M059J (cell line): ENCODE results near the gene MMP25. TPM values are rescaled to one million over a fixed set of nuclear protein-coding genes. Genes with fewer than 3 reads are reported as not detected.

Experiments
- DNase-seq: peaks from one replicate; pipeline ENCODE4 v3.0.0-alpha.2; 2012; ENCODE audit warnings: low read depth
- total RNA-seq: library from RNA; depleted of rRNA; stranded (reverse); fragments of >200 nt; shearing (Covaris generic); gene quantifications from 2 replicates; pipeline ENCODE4 v1.2.3, GENCODE V29; 2014; rRNA removed

MMP25 gene
- total RNA-seq, 1 experiment from 2014 or later = 0.02 TPM

- DNase-seq = no peak
These were observed 46.2 kb downstream of the MMP25 start for GRCh38 chr16:3092501-3092941.

GRCh38 chr16:3094289-3095027 is 48.1 kb downstream of the MMP25 start:
- DNase-seq = peak; percentile 45

GRCh38 chr16:3095869-3096268 is 49.5 kb downstream of the MMP25 start:
- DNase-seq = peak; percentile 20

GRCh38 chr16:3096362-3096761 is 50.0 kb downstream of the MMP25 start:
- no peak for DNase-seq

GRCh38 chr16:3097266-3097665 is 50.9 kb downstream of the MMP25 start:
- no peak for DNase-seq

GRCh38 chr16:3098459-3099394 is 52.4 kb downstream of the MMP25 start, which contains the start of gene ZSCAN10:
TSS of gene ZSCAN10 (minus strand) at chr16:3099294. CDS start at chr16:3092937, 6,357 bp downstream.
- DNase-seq = no peak

GRCh38 chr16:3099395-3099731 is 53.0 kb downstream of the MMP25 start:
- no peak for DNase-seq

- DNase-seq = peak; percentile 83
These were observed 53.6 kb downstream of the MMP25 start for GRCh38 chr16:3099732-3100499.

- DNase-seq = peak; percentile 36
These were observed 54.9 kb downstream of the MMP25 start for GRCh38 chr16:3101018-3101840.

- no peak for DNase-seq
These were observed 55.6 kb downstream of the MMP25 start for GRCh38 chr16:3101841-3102470.

GRCh38 chr16:3106205-3106928 is 60.0 kb downstream of the MMP25 start:
- DNase-seq = peak; percentile 85

Other genes starting within 250 kb of the MMP25 start
- gene PRSS41, start 248.1 kb upstream of the MMP25 start, total RNA-seq = not detected in 2 replicates
- not detected in 2 replicates for gene PRSS21, start 229.3 kb upstream of the MMP25 start, total RNA-seq
- 0.12 and 3.9 TPM in 2 replicates for gene ZG16B, start 216.3 kb upstream of the MMP25 start, total RNA-seq
- not detected in 2 replicates for gene PRSS22, start 188.4 kb upstream of the MMP25 start, total RNA-seq
- gene FLYWCH2, start 163.3 kb upstream of the MMP25 start, total RNA-seq = 97.4 and 112 TPM in 2 replicates
- gene FLYWCH1, start 134.6 kb upstream of the MMP25 start, total RNA-seq = 27.0 and 34.0 TPM in 2 replicates
- gene KREMEN2, start 82.3 kb upstream of the MMP25 start, total RNA-seq = 2.1 and 6.3 TPM in 2 replicates
- 24.0 and 38.7 TPM in 2 replicates for gene PAQR4, start 77.2 kb upstream of the MMP25 start, total RNA-seq
- gene PKMYT1, start 66.1 kb upstream of the MMP25 start, total RNA-seq = 47.4 and 57.5 TPM in 2 replicates
- not detected in 2 replicates for gene CLDN9, start 33.6 kb upstream of the MMP25 start, total RNA-seq
- gene CLDN6, start 28.4 kb upstream of the MMP25 start, total RNA-seq = 0.27 and 0.34 TPM in 2 replicates
- gene TNFRSF12A, start 26.2 kb upstream of the MMP25 start, total RNA-seq = 662 and 743 TPM in 2 replicates
- gene HCFC1R1, start 22.6 kb upstream of the MMP25 start, total RNA-seq = 28.1 and 47.8 TPM in 2 replicates
- 29.9 and 31.7 TPM in 2 replicates for gene THOC6, start 22.5 kb upstream of the MMP25 start, total RNA-seq
- gene BICDL2, start 9.6 kb upstream of the MMP25 start, total RNA-seq = not detected in 2 replicates
- 51.5 and 62.5 TPM in 2 replicates for gene IL32, start 19.1 kb downstream of the MMP25 start, total RNA-seq
- gene ZSCAN10, start 52.7 kb downstream of the MMP25 start, total RNA-seq = not detected in 2 replicates
- 13.5 and 15.4 TPM in 2 replicates for gene ZNF205, start 66.0 kb downstream of the MMP25 start, total RNA-seq
- 1.1 and 6.2 TPM in 2 replicates for gene ZNF213, start 88.5 kb downstream of the MMP25 start, total RNA-seq
- gene OR1F1, start 141.6 kb downstream of the MMP25 start, total RNA-seq = 0.15 TPM in 1 of 2 replicates, not detected in the other
- 10.0 and 17.4 TPM in 2 replicates for gene ZNF200, start 188.6 kb downstream of the MMP25 start, total RNA-seq
- gene MEFV, start 210.1 kb downstream of the MMP25 start, total RNA-seq = 0.39 TPM in 1 of 2 replicates, not detected in the other
- gene ZNF263, start 236.9 kb downstream of the MMP25 start, total RNA-seq = 37.4 and 48.8 TPM in 2 replicates